Fibroblast of skin of back (primary cell): Measurements from ENCODE around the gene UCN3.
"Not testable (repeated sequence)": the region's sequence is repeated elsewhere in the genome, so short reads cannot be mapped to it uniquely, and the experiment has no call there.

Experiments
- DNase-seq: peaks from one replicate; pipeline ENCODE4 v3.0.0-alpha.2; 2013

The UCN3 gene

GRCh38 chr10:5410787-5411186 lies 46.0 kb downstream of the UCN3 start:
- not testable (repeated sequence) for DNase-seq

DNA sequence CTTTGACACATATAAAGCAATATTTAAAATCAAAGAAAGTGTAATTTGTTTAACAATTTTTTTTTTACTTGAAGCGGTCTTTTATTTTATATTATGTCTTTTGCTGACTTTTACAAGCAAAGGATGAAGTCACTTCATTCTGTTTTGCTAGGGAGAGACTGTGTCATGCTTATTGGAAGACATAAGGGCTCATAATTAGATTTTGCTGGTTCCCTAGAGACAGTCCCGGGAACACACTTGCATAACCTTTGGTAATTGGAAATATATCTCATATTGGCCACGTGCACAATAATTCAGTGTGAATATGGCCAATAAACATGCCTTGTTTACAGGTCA lies 47.1 kb downstream of the UCN3 start:
- DNase-seq: no peak

- DNase-seq: peak; percentile 83
Measured at GRCh38 chr10:5412277-5412941, 47.6 kb downstream of the UCN3 start, which contains the start of gene NET1. TSS of gene NET1 (plus strand) at chr10:5412557. CDS start at chr10:5412693, 136 bp downstream.

- peak; percentile 46 for DNase-seq
Measured at GRCh38 chr10:5413012-5413938, 48.5 kb downstream of the UCN3 start.

GRCh38 chr10:5416981-5417380 lies 52.2 kb downstream of the UCN3 start:
- no peak for DNase-seq

- DNase-seq: no peak
Measured at GRCh38 chr10:5418584-5418983, 53.8 kb downstream of the UCN3 start.

DNA sequence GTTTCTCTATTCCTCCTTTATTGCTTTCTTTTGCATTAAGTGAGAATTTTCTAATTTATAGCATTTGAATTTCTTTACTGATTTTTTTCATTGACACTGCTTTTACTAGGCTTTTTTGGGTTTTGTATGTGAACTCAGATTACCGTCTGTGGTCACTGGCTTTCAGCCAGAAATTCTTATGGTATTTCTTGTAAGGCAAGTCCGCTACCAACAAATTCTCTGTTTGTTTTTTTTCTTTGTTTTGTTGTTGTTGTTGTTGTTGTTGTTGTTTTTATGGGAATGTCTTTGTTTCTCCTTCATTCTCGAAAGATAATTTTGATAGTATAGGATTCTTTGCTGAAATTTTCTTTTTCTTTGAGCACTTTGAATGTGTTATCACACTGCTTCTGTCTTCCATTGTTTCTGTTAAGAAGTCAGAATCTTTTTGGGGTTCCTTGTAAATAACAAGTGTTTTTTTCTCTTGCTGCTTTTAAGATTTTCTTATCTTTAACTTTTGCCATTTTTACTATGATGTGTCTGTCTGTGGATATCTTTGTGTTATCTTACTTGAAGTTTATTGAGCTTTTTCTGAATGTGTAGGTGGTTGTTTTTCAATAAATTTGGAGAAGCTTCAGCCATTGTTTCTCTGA lies 54.8 kb downstream of the UCN3 start:
- no peak for DNase-seq

DNA sequence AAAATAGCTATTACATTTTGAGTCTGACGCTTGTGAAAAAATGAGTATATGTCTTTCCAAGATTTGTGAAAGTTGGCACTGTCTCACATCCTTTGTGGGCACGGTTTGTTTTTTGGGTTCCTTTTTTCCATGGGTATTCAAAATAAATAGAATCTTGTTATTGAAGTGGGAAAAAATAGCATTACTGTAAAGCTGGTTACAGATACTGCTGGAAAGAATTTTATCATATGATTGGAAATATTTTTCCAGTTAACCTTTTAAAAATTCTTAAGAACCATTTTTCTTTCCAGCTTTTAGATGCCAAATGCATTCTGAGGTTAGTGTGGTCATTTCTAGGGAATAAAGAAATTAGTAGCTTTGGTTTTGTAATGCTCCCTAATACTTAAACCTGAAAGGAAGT lies 59.0 kb downstream of the UCN3 start:
- DNase-seq: no peak
